Adrenal gland (tissue), 12 donors: ENCODE data around the gene SAMD5. TPM values are rescaled to one million over a fixed set of nuclear protein-coding genes. Genes with fewer than 3 reads are reported as not detected.

Source experiments
- DNase-seq, 7 donors: peaks; one replicate each; pipeline ENCODE4 v3.0.0-alpha.2; 2019 to 2020
- H3K27ac ChIP-seq, 5 donors: fragments of 200-600 bp; sonication (generic) in 4 of 5; 1 replicate in 3 of 5; 2 replicates in 2 of 5; pipeline versions ENCODE4 v1.5.1 to v1.8.0; 2016 to 2020; ENCODE audit warnings: mild to moderate bottlenecking in 1 of 5
- H3K27me3 ChIP-seq: fragments of 200-600 bp; 2 replicates; pipeline ENCODE4 v1.8.0; 2021
- H3K36me3 ChIP-seq, 2 donors: fragments of 200-600 bp; replicated peaks in 1 of 2; 1 replicate in 1 of 2; 2 replicates in 1 of 2; pipeline versions ENCODE4 v1.5.1 to v1.8.0; 2018 to 2022
- H3K4me1 ChIP-seq, 2 donors: fragments of 200-600 bp; replicated peaks in 1 of 2; 1 replicate in 1 of 2; 2 replicates in 1 of 2; pipeline versions ENCODE4 v1.5.1 to v1.8.0; 2018 to 2021
- H3K4me3 ChIP-seq, 4 donors: fragments of 200-600 bp; sonication (generic) in 3 of 4; one replicate each; pipeline ENCODE4 v1.5.1; 2016 to 2018
- H3K9me3 ChIP-seq, 3 donors: fragments of 200-600 bp; sonication (generic) in 1 of 3; replicated peaks in 1 of 3; 1 replicate in 2 of 3; 2 replicates in 1 of 3; pipeline versions ENCODE4 v1.5.1 to v1.8.0; 2016 to 2021
- CTCF ChIP-seq, 6 experiments: fragments of 450-650 bp in 4 of 6; fragments of 200-600 bp in 2 of 6; sonication (generic) in 1 of 6; IDR thresholded peaks; 1 replicate in 5 of 6; 2 replicates in 1 of 6; pipeline versions ENCODE4 v1.5.1 to v1.8.0; 2016 to 2021; ENCODE audit warnings: antibody characterized with exemption in 6 of 6, mild to moderate bottlenecking in 2 of 6, moderate library complexity in 1 of 6
- POLR2A ChIP-seq, 2 donors: fragments of 450-650 bp; IDR thresholded peaks; one replicate each; pipeline ENCODE4 v1.6.1; 2017; ENCODE audit warnings: antibody characterized with exemption in 2 of 2, mild to moderate bottlenecking in 2 of 2, moderate library complexity in 1 of 2
- WGBS, 4 donors: extraction: QIAGEN DNeasy Blood & Tissue Kit in 2 of 4; methylation state at CpG; one replicate each; pipeline versions ENCODE4 v1.1.5 to v1.1.7; 2013 to 2017; 5-methylcytosine and 5-hydroxymethylcytosine counted together
- intact Hi-C, 2 donors: fragments of 100-400 bp; cut with DNase I; formaldehyde crosslinking; loops; one replicate each; pipeline versions ENCODE4 v1.14.1 to v1.15.0; 2022 to 2023
- polyA plus RNA-seq, 3 donors: library from polyadenylated mRNA; stranded (reverse); fragments of 200-250 nt in 2 of 3; fragments of 350-450 nt in 1 of 3; fragmentation: Illumina TruSeq in 1 of 3; extraction: RNeasy Lipid Tissue Mini Kit (QIAGEN cat#74804) in 1 of 3; gene quantifications; one replicate each; pipeline ENCODE4 v1.2.3, GENCODE V29; 2013 to 2014
- total RNA-seq, 9 donors: library from RNA; depleted of rRNA in 4 of 9; stranded (reverse); fragments of >200 nt in 4 of 9; fragments of 120-200 nt in 1 of 9; fragmentation: NEBNext Ultra II Directional in 1 of 9; extraction: Animal tissue kit (Norgen Biotek cat#: 25700) in 1 of 9; gene quantifications; one replicate each; pipeline versions ENCODE4 v1.1.0 to v1.2.4, GENCODE V29; 2013 to 2023
- donor health status: healthy with polysubstance abuse.
- donor health status: Bipolar disorder and iron deficiency.
- donor health status: DM: yes; HTN: yes; CAD: no.
- donor health status: DM: no; HTN: no; CAD: no.
- donor health status: DM: no; HTN: no; CAD: no.
- donor health status: DM: yes; HTN: yes; CAD: no.

Gene SAMD5
- total and polyA plus RNA-seq, 12 donors = 0.12 to 5.8 (median 0.75) TPM

DNA sequence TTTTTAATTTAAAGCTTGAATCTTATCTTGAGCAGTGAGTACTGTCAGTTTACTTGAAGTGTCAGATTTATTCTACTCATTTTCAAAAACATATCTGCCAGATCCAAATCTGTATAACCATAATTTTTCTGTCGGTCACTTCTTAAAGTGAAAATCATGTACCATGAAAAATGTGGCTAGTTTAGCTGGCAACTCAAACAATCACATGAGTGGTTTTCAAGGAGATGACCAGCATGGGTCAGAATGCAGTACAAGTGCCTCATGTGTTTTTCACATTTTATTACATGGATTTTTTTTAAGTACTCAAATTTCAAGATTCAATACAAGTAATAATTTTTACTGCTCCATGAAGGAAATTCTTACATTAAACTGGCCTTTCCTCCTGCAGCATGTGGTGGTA is 11.0 kb upstream of the SAMD5 start:
- peaks cover 4% of the 10 kb centered on the region for H3K27me3 ChIP-seq

DNA sequence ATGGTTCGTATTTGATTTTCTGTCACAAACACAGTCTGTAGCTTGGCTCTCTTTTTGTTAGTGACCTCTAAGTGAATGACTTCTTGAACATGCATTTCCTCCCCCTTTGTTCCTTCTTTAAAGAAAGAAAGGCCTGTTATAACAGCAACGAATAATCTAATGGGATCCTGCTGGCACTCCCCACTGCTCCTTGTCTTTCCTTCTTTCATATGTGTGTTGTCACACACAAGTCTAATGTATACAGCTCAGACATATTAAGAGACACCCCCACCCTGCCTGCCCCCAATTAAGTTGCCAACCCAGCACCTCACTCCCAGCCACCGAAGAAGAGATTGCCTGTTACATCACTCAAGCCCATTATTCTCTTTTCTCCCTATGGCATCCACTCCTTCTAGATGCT is 4.9 kb upstream of the SAMD5 start:
- no peak overlapping the region for H3K27ac ChIP-seq
- WGBS, 4 donors = 66 to 76% (median 71%) methylated on average over 3 of the region's 3 CpGs
- H3K27me3 ChIP-seq = peaks cover 16% of the 10 kb centered on the region
- H3K4me1 ChIP-seq = peaks cover 4 to 18% of the 10 kb centered on the region in 2 donors
- no peaks in the 10 kb centered on the region for H3K36me3 ChIP-seq
- TF ChIP-seq POLR2A (IDR thresholded peaks at IDR 0.05) (no peak), CTCF (IDR thresholded peaks at IDR 0.05) (no peak)
- H3K4me3 ChIP-seq = no peak overlapping the region
- no peak for DNase-seq
- intact Hi-C loops = no loop called here
- no peaks in the 10 kb centered on the region for H3K9me3 ChIP-seq

More for the DNA sequence above, 11.0 kb upstream of the SAMD5 start:
- 88 to 94% (median 91%) methylated on average over 1 of the region's 1 CpG for WGBS, 4 donors
- Histone ChIP-seq H3K9me3 (no peaks in the 10 kb centered on the region), H3K4me3 (no peak overlapping the region), H3K4me1 (no peaks in the 10 kb centered on the region), H3K27ac (no peak overlapping the region), H3K36me3 (no peaks in the 10 kb centered on the region)
- intact Hi-C loops = no loop called here
- TF ChIP-seq CTCF (IDR thresholded peaks at IDR 0.05) = no peak
- no peak for TF ChIP-seq POLR2A (IDR thresholded peaks at IDR 0.05)
- DNase-seq = no peak

DNA sequence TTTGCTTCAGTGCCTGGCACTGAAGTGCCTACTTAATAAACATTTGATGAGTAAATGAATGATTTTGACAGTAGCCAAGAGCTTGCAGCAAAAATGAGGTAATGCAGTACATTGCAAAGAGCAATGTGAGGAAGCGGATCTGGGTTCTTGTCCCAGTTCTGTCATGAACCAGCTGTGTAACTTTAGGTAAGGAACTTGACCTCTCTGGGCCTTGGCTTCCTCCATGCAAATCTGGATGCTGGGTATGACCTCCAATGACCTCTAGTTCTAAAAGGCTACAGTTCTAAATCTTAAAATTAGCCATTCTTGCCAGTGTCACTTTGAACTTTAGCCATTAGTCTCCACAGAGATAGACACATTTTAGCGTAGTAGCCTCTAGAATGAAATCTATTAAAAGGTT is 3.6 kb upstream of the SAMD5 start:
- Histone ChIP-seq H3K9me3 (no peaks in the 10 kb centered on the region), H3K27me3 (peaks cover 23% of the 10 kb centered on the region), H3K4me3 (no peak overlapping the region), H3K36me3 (no peaks in the 10 kb centered on the region), H3K4me1 (peaks cover 4 to 18% of the 10 kb centered on the region in 2 donors), H3K27ac (no peak overlapping the region)
- intact Hi-C loops = loop anchor here (5.0 kb wide), 1 partner anchor 662 kb away; no protein-coding TSS in a partner anchor
- DNase-seq = no peak
- TF ChIP-seq CTCF (IDR thresholded peaks at IDR 0.05) = no peak
- no peak for TF ChIP-seq POLR2A (IDR thresholded peaks at IDR 0.05)
- 79 to 92% (median 83%) methylated on average over 2 of the region's 2 CpGs for WGBS, 4 donors

GRCh38 chr6:147506704-147507114 is 1.8 kb upstream of the SAMD5 start:
- Histone ChIP-seq H3K27me3 (peaks cover 23% of the 10 kb centered on the region), H3K9me3 (no peaks in the 10 kb centered on the region), H3K4me3 (peak overlapping the region in 1 of 4 donors; percentile 60), H3K4me1 (peaks cover 4 to 18% of the 10 kb centered on the region in 2 donors), H3K27ac (no peak overlapping the region), H3K36me3 (no peaks in the 10 kb centered on the region)
- peak; percentile 53 to 82 (median 63) for DNase-seq
- TF ChIP-seq POLR2A (IDR thresholded peaks at IDR 0.05) (no peak), CTCF (IDR thresholded peaks at IDR 0.05) (peak; percentile 52 to 78 (median 64))
- WGBS, 4 donors = 1 to 5% (median 1%) methylated on average over 9 to 30 of the region's 30 CpGs
- intact Hi-C loops = loop anchor here (5.0 kb wide), 1 partner anchor 661 kb away; no protein-coding TSS in a partner anchor
